Amygdala (tissue), 56 donors: Measurements from ENCODE around the gene MN1.

Experiments used
- DNase-seq, 56 donors: peaks; one replicate each; lab custom pipeline; 2025; lab: John Stamatoyannopoulos, UW

MN1 gene

GRCh38 chr22:27769012-27769411 is 32.5 kb downstream of the MN1 start:
- no peak for DNase-seq

GRCh38 chr22:27768027-27768653 is 33.4 kb downstream of the MN1 start:
- DNase-seq, result no peak

- DNase-seq, result no peak
Measured at GRCh38 chr22:27766679-27767078, 34.9 kb downstream of the MN1 start.

- no peak for DNase-seq
Measured at GRCh38 chr22:27765706-27766291, 35.8 kb downstream of the MN1 start.

GRCh38 chr22:27764722-27765236 is 36.8 kb downstream of the MN1 start:
- no peak for DNase-seq

- no peak for DNase-seq
Measured at GRCh38 chr22:27761665-27762064, 39.9 kb downstream of the MN1 start.

- DNase-seq, result no peak
Measured at GRCh38 chr22:27761000-27761399, 40.6 kb downstream of the MN1 start.

- no peak for DNase-seq
Measured at GRCh38 chr22:27760474-27760873, 41.1 kb downstream of the MN1 start.

GRCh38 chr22:27757928-27758525 is 43.5 kb downstream of the MN1 start:
- no peak for DNase-seq

- DNase-seq, result no peak
Measured at GRCh38 chr22:27756212-27756660, 45.3 kb downstream of the MN1 start.

GRCh38 chr22:27755521-27756211 is 45.9 kb downstream of the MN1 start:
- no peak for DNase-seq

GRCh38 chr22:27754888-27755480 is 46.6 kb downstream of the MN1 start:
- DNase-seq, result no peak

- DNase-seq, result no peak
Measured at GRCh38 chr22:27754247-27754887, 47.2 kb downstream of the MN1 start.

GRCh38 chr22:27752771-27753170 is 48.8 kb downstream of the MN1 start:
- no peak for DNase-seq

GRCh38 chr22:27752141-27752540 is 49.4 kb downstream of the MN1 start:
- DNase-seq, result no peak

GRCh38 chr22:27751277-27752070 is 50.1 kb downstream of the MN1 start:
- DNase-seq, result no peak

- DNase-seq, result no peak
Measured at GRCh38 chr22:27750584-27751265, 50.8 kb downstream of the MN1 start.

- DNase-seq, result peak in 12 of 56 donors; percentile 11 to 53 (median 26)
Measured at GRCh38 chr22:27749597-27750225, 51.8 kb downstream of the MN1 start.
